GM19238 (cell line): ENCODE data around the gene EMX2.
"Not testable (repeated sequence)": the region's sequence is repeated elsewhere in the genome, so short reads cannot be mapped to it uniquely, and the experiment has no call there.

Experiments
- DNase-seq: peaks from one replicate; pipeline ENCODE4 v3.0.0; 2011; ENCODE audit warnings: low spot score; ENCODE audit not compliant: insufficient read length

EMX2 gene

DNA sequence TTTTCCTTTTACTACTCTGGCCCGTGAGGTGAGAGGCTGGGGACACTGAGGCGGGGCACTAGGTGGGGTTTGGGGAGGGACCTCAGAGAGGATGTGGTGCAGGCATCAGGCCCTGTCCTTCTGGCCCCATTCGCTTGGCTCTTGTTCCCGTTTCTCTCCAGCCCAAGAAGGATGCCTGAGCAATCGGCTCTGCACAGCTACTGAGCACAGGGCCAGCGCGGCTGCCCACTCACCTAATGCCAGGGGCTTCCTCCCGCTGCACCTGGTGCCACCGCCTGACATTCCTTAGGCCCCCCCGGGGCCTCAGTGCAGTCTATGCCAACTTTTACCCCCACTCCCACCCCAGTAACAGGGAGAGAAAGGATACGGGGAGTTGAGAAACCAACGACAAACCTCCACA, 12.5 kb downstream of the EMX2 start:
- DNase-seq: no peak

DNA sequence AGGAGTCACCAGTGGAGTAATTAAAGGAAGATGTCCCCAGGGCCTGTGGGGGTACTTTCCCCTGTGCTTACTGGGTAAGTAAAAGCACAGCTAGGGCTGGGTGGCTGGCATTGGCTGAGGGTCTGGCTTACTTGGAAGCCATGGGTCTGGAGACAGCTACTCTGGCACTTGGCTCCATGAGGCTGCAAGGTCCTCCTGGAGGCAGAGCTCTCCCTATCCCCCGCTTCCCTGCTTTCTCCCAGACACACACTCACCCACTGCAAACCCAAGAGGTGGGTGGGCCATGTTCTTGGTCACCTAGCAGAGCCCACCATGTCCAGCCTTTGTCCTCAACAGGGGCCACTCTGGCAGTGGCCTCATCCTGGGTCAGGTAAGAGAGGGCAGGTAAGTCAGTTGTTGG, 13.3 kb downstream of the EMX2 start:
- DNase-seq: no peak

DNA sequence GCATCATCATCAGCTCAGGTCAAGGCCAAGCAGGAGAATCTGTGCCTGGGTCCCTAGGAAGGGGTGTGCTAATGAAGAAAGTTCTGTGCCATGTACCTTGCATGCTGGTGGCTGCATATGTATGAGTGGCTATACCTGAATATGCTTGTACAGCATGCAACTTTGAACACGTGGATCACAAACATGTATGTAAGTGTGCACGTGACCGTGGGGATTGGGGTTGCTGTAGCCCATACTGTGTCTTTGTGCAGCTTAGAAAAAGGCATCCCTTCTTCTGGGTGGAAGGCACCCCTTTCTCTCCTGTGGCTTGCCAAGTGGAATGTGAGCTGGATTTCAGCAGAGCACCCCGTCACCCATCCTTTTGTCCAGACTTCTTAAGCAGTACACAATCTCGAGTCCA, 13.8 kb downstream of the EMX2 start:
- no peak for DNase-seq

DNA sequence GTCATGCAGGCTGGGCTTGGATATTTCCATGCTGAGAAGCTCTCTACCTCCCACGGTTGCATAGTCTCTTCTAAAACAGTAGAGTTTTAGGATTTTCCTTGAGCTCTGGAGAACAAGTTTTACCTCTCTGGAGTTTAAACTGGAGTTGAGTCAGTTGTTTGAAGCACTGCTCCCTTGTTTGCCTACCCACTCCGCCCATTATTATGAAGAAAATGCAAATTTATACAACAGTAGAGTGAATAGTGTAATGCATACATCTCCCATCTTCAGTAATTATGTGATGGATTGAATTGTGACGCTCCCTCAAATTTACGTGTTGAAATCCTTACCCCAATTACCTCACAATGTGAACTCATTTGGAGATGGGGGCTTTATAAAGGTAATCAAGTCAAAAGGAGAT, 17.2 kb downstream of the EMX2 start:
- no peak for DNase-seq

DNA sequence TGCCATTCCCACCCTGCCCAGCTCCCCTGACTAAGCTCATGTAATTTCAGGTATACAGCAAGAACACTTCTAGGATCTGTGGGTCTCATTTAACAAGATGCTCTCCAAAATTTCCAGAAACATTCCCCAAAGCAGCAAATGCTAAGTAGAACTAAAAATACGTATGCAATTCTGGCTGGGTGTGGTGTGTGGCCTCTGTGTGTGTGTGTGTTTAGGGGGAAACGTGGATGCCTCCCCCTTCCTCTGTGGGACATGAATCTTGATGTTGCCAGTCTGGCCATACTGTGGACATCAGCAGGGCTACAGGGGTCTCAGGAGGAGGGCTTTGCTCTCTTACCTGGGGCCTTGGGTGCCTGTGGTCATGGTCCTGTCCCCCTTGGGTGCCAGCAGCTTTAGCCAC, 18.4 kb downstream of the EMX2 start:
- DNase-seq: no peak

DNA sequence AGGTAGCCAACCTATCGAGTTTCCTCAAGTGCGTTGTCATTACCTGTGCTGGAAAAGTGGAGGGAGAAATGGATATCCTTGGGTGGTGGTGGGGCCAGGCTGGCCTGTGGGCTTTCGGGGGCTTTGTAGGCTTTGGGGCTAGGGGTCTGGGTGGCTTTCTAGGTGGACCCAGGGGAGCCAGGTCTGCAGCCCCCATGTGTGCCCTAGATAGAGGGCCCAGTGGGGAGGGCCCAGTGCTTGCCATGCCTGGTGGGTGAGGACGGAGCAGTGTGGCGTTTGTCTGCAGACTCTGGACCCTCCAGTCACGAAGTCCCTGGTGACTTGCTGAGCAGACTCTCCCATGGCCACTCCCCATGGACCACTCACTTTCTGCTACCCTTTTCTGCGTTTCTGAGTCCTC, 19.7 kb downstream of the EMX2 start:
- DNase-seq: no peak

DNA sequence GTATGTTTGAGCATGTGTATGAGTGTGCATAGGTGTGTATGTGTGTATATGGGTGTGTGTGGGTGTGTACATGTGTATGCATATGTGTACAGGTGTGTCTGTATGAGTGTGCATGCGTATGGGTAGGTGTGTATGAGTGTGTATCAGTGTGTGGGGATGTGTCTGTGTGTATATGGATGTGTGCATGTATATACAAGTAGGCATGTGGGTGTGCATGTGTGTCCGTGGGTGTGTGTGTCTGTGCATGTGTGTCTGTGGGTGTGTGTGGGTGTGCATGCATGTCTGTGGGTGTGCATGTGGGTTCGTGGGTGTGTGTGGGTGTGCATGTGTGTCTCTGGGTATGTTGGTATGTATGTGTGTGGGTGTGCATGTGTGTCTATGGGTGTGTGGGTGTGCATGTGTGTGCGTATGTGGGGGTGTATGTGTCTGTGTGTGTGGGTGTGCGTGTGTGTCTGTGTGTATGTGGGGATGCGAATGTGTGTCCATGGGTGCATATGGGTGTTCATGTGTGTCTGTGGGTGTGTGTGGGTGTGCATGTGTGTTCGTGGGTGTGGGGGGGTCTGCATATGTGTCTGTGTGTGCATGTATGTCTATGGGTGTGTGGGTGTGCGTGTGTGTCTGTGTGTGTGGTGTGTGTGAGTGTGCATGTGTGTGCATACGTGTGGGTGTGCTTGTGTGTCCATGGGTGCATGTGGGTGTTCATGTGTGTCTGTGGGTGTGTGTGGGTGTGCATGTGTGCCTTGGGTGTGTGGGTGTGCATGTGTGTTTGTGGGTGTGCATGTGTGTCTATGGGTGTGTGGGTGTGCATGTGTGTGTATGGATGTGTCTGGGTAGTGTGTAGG, 20.6 kb downstream of the EMX2 start:
- no peak for DNase-seq

DNA sequence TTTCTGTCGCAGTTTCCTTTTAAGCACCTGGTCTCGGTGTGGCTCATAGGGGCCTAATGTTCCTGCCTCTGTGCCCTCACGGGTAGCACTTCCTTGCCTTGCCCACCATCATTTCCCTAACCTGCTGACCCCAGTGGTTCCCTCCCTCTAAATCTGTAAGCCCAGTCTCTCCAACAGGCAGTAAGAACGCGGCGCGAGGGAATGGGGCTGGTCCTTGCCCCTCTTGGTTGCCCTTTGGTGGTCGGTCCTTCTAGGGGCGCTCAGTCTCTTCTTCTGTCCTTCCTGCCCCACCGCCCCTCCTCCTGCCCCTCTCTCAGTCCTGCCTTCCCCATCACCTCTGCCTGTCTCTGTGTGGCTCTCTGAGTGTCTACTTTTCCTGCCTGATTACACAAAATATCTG, 21.2 kb downstream of the EMX2 start:
- no peak for DNase-seq

DNA sequence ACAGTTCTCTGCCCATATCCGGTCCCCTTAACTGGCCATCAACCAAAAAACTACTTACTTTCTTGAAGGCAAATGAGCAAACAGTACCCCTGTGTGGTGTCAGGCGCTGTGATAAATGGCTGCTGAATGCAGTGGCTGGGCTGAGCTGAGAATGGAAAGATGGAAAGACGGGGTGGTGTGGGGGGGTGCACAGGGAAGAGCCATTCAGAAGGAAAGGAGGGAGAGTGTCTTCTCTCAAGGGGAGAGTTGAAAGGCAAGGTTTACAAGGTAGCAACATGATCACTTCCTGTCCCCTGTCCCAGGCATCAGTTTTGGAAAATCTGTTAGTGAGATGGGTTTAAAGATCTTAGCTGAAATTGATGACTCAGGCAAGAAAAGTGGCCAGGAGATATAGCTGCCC, 22.5 kb downstream of the EMX2 start:
- DNase-seq: no peak

DNA sequence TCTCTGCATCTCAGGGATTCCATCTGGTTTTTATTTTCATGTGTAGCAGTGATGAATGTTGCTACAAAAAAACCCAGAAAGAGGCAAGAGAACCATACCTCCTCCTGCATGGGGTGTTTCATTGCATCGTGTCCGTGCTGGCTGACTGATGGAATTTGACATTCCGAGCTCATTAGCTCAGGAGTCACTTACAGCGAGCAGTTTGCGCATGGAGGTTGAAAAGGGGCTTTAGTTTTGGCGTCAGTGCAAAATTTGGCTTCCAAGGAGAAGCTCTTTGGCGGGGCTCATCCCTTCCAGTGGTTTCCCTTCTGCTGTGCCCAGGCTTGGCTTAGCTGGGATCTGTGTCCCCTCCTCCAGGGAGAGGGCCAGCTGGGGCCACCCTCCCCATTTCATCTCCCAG, 25.8 kb downstream of the EMX2 start:
- DNase-seq: no peak

DNA sequence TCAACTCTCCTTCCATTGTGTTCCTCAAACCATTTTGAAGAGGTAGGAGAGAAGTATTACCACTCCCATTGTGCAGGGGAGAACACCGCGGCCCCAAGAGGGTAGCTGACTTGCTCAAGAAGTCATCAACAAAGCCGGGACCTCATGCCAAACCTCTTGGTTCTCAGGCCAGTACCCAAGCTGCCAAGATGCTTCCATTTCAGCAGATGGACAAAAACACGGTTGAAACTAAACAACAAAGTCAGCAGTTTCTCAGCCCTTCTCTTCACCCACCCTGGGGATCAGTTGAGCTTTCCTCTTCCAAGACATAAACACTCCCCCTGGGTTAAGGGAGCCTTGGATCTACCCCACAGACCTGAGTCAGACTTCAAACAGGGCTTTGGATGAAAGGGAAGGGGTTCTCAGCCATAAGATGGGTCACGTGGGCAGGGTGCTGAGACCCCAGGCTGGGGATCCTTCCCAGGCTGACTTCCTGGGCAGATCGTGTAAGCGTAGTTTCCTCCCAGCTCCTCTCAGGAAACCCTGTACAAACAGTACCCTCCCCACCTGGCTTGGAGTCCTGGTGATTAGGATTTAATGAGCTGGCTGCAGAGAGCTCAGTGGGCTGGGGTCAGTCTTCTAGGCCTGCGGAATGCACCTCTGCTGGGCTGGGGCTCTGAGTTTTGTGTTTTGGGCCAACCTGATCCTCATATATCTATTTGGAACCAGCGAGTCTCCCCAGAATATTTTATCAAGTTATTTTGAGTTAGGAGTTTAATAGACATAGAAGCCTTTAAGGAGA, 27.3 kb downstream of the EMX2 start:
- DNase-seq: no peak

DNA sequence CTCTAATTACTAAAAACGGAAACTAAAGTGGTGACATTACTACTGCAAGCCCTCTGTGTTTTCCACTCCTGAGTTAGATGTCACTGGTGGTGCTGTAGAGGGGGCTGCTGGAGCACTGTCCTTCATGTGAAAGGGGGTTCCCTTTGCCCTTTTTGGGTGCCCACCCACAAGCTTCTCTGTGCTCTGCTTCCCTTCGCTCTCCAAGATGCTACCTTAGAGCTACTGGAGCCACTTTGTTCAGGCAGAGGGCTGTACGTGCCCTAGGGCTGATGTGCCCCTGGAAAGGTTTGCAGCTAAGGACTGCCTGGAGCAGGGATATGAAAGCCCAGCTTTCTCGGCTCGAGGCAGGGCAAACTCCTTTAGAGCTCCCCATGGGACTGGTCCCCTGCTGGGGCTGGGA, 28.3 kb downstream of the EMX2 start:
- DNase-seq: no peak

DNA sequence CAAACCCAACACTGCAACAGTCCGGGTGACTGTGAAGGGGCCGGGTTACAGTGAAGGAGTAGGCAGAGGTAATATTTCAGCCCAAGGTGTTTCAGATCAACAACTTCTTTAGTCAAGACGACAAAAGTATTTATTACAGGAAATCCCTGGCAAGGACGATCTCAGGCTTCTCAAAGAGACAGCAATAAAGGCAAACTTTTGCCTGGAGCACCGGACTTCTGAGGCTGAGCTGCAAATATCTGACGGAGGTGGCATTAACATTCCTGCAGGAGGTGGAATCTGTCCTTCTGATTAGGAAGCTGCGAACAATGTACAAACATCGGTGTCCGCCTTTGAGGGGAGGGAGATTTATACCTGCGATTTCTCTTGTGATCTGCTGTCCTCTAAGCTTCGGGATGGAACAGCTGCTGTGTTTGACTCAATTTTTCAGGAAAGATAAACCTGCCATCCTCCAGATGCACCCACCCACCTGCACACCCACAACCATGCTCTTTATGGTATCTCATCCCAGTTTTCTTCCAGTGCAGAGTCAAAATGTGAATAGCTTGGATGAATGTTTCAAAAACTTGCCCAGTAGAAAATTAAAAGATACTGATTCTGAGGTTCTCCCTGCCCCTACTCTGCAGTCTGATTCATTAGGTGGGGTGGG, 32.1 kb downstream of the EMX2 start:
- DNase-seq: no peak

DNA sequence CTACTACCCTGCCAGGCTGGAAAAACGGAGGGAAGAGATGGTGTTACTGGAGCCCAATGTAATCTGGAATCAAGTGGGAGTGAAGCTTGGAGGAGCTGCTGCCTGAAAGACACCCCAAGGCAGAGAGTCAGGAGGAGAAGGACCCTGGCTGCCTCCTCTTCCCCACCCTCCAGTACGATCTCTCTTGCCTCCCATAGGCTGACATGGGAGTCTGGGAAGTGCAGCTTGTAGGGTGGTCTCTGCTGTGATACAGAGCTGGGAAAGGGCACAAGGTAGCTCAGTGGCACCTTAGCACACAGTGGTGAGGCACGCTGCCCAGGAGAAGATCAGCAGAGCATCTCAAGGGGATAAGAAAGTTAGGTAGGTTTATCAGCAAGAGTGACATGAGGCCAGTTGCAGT, 35.9 kb downstream of the EMX2 start:
- no peak for DNase-seq

DNA sequence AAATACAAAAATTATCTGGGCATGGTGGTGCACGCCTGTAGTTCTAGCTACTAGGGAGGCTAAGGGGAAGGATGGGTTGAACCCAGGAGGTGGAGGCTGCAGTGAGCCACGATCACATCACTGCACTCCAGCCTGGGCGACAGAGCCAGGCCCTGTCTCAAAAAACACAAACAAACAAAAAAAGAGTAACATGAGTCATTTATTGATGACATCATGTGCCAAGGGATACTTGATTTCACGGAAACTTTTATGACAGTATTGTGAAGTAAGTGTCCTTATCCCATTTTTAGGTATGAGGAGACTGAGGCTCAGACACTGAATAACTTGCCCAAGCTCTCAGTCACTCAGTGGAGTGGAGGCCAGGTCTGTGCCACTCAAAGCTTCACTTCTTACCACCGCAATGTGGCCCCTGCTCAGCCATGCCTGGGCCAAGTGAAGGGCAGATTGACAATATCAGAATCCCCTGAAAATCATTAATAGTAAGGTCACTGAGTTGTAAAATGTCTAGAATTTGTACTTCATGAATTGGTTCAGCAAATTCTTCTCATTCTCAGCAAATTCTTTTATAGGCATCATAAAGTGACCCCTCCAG, 36.5 kb downstream of the EMX2 start:
- DNase-seq: no peak

DNA sequence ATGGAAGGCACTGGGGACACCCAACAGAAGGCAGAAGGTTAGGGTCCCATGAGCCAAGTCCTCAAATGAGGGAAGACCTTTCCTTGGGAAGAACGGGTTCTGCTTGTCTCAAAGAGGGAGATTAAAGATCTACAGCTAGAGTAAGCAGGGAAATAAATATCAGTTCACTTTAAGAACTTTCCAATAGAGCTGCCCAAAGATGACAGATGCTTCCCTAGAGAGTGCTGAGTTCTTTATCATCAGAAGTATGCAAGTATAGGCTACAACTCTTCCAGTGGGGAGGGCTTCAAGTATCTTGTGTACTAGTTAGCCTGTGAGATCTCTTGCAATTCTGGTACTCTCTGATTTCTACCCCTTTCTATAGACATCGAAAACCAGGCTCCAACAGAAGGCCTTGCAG, 39.4 kb downstream of the EMX2 start:
- no peak for DNase-seq

DNA sequence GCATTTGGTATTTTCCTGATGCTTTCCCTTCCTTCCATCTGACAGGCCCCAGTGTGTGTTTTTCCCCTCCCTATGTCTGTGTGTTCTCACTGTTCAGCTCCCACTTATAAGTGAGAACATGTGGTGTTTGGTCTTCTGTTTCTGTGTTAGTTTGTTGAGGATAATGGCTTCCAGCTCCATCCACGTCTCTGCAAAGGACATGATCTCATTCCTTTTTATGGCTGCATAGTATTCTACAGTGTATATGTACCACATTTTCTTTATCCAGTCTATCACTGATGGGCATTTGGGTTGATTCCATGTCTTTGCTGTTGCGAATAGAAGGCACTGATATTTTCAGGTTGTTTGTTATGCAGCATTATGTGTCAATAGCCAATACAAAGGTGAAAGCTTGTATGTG, 42.3 kb downstream of the EMX2 start:
- DNase-seq: not testable (repeated sequence)

DNA sequence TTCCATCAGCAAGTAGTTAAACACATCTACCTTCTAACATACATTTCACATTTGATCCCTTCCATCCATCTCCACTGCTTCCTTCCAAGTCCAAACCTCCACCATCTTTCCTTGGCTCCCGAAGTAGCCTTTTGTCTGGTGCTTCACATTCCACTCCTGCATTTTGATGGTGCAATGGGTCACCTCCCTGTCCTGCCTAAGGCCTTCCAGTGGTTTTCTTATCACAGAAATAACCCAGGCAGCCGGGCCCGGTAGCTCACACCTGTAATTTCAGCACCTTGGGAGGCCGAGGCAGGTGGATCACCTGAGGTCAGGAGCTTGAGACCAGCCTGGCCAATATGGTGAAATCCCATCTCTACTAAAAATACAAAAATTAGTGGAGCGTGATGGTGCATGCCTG, 44.5 kb downstream of the EMX2 start:
- no peak for DNase-seq

DNA sequence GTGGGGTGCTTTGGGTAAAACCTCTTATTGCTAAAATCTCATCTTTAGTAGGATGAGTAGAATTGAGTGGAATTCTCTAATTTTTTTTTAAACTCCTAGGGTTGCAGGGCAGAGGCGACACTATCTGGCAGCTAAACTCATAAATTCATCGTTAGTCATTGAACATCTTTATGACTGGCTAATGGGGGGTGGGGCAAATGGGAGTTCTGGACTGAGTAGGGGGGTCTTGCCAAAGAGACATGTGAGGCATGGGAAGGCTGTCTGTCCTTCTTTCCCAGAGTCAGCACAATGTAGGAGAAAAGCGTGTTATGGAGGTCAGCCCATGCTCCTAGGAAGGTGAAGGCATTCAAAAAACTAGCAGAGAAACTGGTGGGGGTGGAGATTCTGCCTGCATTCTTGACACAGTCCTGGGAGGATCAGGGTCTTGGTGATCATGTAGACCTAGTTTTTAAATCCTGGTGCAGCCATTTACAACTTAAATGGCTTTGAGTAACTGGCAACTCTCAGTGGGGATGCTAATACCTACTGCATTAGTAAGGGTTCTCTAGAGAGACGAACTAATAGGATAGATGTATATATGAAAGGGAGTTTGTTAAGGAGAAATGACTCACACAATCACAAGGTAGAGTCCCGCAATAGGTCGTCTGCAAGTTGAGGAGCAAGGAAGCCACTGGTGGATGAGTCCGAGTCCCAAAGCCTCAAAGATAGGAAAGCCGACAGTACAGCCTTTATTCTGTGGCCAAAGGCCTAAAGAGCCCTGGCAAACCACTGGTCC, 47.7 kb downstream of the EMX2 start:
- DNase-seq: no peak

DNA sequence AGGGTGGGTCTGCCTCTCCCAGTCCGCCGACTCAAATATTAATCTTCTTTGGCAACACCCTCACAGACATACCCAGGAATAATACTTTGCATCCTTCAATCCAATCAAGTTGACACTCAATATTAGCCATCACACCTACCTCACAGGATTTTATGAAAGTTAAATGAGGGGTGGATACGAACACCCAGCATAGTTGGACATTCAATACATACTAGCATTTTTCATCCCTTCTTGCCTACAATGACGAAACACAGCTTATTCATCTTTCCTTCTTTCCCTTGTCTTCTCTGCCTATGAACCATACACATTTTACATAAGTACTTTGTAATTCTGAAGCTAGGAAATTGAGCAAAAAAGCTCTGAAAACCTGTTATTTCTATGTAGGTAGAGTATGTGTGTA, 48.5 kb downstream of the EMX2 start:
- DNase-seq: no peak

DNA sequence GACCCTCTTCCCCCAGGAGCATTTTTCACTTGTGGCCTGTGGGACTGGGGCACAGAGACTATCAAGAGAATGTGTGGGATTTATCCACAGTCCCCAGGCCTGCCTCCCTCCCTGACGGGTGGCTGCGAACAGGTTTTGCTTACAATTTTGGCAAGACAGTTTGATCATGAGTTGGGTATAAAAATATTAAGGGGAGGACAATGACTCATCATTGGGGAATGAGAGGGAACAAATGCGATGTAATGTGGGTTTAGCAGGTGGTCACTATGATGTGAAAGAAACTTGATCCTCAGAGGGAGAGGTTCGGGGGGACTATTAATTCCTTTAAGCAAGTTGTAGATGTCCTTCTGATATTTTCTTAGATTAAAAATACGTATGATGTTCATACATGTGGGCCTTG, 52.2 kb downstream of the EMX2 start:
- DNase-seq: no peak
